RPMI8226 (cell line): ENCODE results near the gene PRKCD.

ENCODE experiments used
- DNase-seq: peaks from one replicate; pipeline ENCODE4 v3.0.0-alpha.2; 2015

PRKCD gene

DNA sequence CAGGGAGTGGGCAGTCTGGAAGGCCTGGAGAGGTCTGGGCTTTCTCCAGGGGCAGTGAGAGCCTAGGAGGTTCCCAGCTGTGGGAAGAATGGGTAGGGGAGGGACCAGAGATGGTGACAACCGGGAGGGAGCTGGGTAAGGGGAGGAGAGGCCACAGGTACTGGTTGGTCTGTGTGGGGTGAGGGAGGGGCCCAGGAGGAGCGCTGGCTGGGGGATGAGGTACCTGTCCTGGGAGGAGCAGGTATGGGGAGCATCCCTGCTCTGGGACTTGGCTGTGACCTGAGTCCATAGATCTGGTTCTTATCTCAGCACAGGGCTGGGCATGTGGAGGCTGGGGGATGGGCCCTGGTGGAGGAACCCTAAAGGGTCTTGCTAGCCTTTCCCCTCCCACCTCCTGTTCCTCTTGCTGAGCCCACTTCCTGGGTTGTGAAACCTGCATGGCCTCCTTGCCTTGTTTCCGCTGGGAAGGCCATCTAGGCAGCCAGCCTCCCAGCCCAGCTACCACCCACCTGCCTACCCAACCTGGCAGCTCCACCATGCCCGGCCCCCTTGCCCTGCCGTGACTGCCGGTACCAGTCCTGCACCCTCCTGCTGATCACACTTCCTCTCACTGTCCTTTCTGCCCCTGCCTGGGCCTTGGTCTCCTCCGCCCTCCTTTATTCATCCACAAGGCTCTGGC is 11.0 kb downstream of the PRKCD start:
- DNase-seq: no peak

- DNase-seq: no peak
These were observed 12.1 kb downstream of the PRKCD start for GRCh38 chr3:53173107-53173506.

- no peak for DNase-seq
These were observed 13.6 kb downstream of the PRKCD start for GRCh38 chr3:53174346-53175250.

DNA sequence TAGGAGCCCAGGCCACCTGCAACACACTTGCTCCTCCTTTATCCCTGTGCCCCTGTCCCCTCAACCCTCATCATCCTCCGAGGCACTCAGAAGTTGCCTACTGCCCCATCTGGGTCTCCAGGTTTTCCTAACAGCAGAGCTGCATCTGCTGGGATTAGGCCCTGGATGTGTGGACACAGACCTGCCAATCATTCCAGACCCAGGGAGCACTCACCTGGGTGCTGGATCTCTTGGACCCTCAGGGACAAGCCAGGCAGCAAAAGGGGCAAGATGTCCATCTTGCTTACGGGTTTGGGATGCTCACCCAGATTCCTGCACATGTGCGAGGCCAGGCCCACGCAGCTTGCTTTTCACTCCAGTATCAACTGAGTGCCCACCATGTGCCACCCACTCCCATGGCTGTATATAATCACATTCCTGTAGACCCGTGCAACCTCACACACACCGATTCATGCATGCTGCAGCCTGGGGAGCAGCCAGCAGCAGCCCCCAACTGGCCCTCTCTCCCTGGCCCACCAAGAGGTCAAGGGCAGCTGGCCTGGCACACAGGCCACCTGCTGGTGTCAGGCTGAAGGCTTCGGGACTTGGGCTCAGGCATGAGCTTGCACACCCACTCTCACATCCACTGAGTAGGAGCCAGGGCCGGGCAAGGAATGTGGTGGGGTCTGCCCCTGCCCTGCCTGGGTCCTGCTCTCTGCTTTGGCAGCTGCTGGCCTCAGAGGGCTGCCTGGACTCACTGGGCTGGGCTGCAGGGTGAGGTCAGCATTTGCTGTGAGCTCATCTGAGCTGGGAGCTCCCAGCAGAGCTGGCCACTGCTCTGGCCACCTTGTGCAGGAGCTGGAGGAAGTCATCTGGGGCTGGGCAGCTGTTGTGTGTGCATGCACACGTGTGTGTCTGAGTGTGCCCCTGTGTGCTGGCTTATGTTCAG is 14.9 kb downstream of the PRKCD start:
- DNase-seq: no peak

DNA sequence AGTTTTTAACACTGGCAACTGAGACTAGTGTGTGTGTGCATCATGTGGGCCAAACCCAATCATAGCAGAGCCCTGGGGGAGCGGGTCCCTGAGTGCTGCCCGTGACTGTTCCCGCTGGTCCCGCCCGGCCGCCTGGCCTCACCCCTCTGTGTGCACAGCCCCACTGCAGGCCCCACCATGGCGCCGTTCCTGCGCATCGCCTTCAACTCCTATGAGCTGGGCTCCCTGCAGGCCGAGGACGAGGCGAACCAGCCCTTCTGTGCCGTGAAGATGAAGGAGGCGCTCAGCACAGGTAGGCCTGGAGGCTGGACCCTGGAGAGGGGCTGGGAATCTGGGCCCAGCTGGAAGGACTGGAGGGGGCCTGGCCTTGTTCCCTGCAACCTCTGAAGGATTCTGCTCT is 17.2 kb downstream of the PRKCD start:
- DNase-seq: no peak

- DNase-seq: no peak
These were observed 18.6 kb downstream of the PRKCD start for GRCh38 chr3:53179580-53179979.

DNA sequence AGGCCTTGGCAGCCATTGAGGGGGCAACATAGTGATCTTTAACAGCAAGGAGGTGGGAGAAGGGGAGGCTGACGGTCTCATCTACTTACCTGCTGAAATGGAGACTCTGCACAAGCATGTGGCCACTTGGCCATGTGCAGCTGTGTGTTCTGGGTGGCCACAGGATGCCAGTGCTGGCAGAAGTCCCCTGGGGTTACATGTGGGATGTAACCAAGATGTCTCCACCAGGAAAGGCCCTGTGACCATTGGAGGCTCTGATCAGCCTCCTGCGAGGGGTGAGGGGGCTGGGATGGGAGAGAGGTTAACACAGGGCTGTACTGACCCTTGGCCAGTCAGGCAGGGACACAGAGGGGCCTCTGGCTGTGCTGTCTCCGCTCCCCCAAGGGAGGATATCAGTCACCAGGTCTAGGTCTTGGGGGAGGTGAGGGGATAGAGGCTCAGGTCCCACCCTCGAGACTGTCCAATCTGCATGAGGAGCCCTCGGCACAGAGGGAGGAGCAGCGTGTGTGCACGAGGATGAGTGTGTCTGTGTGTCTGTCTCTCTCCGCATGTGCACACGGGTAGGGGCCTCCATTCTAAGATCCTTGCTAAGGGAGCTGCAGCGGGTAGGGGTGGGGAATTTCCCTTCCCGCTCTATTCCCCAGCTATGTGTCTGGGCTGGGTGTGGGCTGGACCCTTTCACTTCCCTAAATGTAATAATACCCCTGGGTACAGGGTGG is 19.5 kb downstream of the PRKCD start:
- DNase-seq: peak; percentile 74

DNA sequence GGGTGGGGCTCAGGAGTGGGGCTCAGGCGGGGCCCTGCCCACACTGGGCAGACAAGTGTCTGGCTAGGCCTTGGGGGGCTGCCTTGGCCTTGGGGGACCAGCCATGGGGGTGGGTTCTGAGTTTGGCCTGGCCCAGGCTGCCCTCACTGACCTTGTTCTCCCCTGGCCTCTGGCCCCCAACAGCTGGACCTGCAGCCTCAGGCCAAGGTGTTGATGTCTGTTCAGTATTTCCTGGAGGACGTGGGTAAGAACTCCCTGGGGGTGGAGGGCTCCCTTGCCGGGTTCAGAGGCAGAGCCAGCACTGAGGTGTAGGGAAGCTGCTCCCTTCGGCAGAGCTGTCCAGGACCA is 20.0 kb downstream of the PRKCD start:
- no peak for DNase-seq

DNA sequence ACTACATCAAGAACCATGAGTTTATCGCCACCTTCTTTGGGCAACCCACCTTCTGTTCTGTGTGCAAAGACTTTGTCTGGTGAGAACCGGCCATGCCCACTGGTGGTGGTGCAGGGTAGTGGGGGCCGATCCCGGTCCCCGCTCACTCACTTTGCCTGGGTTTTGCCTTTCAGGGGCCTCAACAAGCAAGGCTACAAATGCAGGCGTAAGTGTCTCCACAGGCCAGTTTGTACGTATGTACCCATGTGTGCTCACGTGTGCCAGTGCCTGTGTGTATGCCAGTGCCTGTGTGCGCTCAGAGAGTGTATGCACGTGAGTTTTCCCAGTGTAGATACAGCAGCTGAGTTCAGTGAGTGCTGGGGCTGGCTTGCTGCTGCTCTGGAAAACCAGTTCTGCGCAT is 20.5 kb downstream of the PRKCD start:
- DNase-seq: no peak

- no peak for DNase-seq
These were observed 21.9 kb downstream of the PRKCD start for GRCh38 chr3:53182764-53183355.

DNA sequence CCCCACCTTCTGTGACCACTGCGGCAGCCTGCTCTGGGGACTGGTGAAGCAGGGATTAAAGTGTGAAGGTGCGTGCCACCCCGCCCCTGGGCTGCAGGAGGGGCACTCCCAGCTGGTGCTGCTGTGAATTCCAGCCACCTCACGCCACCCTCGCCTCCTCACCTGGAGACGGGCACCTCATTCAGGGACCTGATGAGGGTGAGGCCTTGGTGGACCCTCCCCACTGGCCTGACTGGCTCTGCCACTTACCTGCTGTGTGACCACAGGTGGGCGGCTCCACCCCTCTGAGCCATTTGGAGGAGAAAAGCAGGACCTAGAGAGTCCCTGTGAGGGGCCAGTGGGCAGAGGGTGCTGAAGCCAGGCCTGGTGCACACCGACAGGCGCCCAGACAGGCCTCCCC is 22.5 kb downstream of the PRKCD start:
- DNase-seq: no peak

DNA sequence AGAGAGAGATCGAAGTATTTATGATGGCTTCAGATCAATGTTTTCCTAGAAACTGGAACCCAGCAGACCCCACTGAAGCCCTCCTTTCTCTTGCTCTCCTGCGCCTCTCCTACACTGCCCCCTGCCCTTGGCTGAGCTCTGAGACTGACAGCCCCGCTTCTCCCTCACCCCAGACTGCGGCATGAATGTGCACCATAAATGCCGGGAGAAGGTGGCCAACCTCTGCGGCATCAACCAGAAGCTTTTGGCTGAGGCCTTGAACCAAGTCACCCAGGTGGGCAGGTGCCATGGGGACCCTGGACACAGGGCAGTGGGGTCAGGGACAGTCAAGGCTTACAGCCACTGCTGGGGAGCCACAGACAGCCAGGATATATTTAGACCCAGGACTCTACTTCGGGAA is 23.7 kb downstream of the PRKCD start:
- no peak for DNase-seq

DNA sequence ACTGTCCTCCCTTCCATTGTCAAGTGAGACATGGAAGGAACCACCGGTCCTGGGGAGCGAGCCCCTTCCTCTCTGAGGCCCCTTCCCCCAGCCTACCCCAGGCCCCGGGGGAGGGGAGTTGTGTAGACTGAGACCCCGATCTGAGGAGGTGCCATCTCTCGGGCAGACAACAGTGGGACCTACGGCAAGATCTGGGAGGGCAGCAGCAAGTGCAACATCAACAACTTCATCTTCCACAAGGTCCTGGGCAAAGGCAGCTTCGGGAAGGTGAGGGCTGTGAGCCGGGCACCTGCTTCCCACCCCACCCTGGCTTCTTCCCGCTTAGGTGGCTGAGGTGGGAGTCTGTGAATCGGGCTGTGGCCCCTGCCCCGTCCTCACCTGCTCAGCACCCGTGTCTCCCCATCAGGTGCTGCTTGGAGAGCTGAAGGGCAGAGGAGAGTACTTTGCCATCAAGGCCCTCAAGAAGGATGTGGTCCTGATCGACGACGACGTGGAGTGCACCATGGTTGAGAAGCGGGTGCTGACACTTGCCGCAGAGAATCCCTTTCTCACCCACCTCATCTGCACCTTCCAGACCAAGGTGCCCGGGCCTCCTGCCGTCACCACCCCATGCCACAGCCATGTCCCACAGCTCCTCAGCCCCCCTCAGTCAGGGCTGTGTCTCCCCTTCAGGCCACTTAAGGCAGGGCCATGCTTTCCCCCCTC is 24.9 kb downstream of the PRKCD start:
- DNase-seq: no peak

GRCh38 chr3:53186726-53187125 is 25.7 kb downstream of the PRKCD start:
- DNase-seq: no peak

GRCh38 chr3:53187430-53187829 is 26.4 kb downstream of the PRKCD start:
- DNase-seq: no peak

DNA sequence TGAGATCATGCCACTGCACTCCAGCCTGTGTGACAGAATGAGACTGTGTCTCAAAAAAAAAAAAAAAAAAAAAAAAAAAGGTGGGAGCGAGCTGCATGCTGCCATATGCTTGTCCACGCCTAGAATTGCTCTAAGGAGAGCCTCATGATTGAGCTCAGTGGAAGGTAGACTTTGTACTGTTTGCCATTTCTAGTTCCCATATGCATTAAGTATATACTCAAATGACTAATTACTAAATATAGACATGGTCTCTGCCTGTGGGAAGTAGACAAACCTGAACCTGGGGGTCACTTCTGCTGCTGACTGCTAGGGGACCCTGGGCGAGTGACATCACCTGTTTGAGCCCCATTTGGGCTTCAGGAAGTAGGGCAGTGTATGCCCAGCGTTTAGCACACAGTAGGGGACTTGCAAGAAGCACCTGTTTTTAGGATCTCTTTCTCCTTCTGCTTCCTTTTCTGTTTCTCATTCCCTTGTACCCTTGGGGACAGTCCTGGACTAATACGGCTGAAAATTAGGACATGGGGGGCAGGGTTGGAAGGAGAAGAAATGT is 27.2 kb downstream of the PRKCD start:
- DNase-seq: no peak

- DNase-seq: no peak
These were observed 27.7 kb downstream of the PRKCD start for GRCh38 chr3:53188720-53189119.

- no peak for DNase-seq
These were observed 28.3 kb downstream of the PRKCD start for GRCh38 chr3:53189276-53189675.

DNA sequence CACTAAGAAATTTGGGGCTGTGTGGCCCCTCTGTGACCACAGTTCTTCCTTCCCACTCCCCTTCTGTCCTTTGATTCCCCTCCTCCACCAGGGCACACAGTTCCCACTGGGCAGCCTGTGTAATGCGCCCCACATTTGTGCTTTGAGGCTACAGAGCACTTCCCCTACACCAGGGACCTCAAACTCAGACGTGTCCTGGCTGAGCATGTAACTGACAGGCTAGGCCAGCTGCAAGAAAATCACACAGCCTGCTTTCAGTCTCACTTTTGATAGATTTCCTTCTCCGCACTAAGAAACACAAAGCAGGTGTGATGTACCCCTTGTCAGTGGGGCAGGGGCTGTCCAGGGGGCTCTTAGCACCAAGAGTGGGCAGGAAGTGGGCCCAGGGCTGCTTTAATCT is 29.6 kb downstream of the PRKCD start:
- DNase-seq: no peak

DNA sequence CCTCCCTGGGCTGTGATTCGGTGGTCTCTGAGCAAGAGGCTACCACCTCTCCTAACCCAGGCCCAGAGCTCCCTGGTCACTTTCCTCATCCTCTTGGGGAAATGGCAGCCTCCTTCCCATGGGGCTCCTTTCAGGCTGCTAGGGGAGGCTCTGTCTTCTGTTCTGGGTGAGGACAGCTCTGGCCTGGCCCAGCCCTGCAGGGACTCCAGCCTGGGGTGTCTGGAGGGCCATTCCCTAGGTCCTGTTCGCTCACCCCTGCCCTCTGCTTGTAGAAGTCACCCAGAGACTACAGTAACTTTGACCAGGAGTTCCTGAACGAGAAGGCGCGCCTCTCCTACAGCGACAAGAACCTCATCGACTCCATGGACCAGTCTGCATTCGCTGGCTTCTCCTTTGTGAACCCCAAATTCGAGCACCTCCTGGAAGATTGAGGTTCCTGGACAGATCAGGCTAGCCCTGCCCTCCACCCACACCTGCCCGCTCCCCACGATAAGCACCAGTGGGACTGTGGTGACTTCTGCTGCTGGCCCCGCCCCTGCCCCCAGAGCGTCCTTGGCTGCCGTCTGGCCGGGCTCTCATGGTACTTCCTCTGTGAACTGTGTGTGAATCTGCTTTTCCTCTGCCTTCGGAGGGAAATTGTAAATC is 30.9 kb downstream of the PRKCD start:
- no peak for DNase-seq

GRCh38 chr3:53192608-53193007 is 31.6 kb downstream of the PRKCD start:
- no peak for DNase-seq
